Measurements from ENCODE around the gene SLC25A42.

- TF ChIP-seq POLR2A (IDR thresholded peaks at IDR 0.05; ENCODE audit: low read length) = no peak
- TF ChIP-seq GATA1 (IDR thresholded peaks at IDR 0.05; ENCODE audit: low read depth, low read length) = no peak
Measured at GRCh38 chr19:19083413-19084178, 19.8 kb downstream of the SLC25A42 start.
